T-helper 17 cell (primary cell): ENCODE data around the gene SMYD5. TPM values are rescaled to one million over a fixed set of nuclear protein-coding genes. Genes with fewer than 3 reads are reported as not detected.
"Not testable (repeated sequence)": the region's sequence is repeated elsewhere in the genome, so short reads cannot be mapped to it uniquely, and the experiment has no call there.

ENCODE experiments used
- ATAC-seq: fragments of 150-1000 bp; cut with Tn5 transposase; 2 replicates; pipeline ENCODE4 v1.10.0; 2021; ENCODE audit warnings: mild to moderate bottlenecking, moderate library complexity
- DNase-seq, 3 donors: peaks; one replicate each; pipeline versions ENCODE4 v3.0.0 to v3.0.0-alpha.2; 2020 to 2021
- H3K9me3 ChIP-seq: one replicate; pipeline ENCODE4 v1.7.0; 2013; ENCODE audit warnings: low read length, mild to moderate bottlenecking; ENCODE audit not compliant: control insufficient read depth, poor library complexity, severe bottlenecking
- H3K27ac Mint-ChIP-seq: one replicate; pipeline ENCODE4 v1.8.0; 2022; ENCODE audit warnings: mild to moderate bottlenecking, moderate library complexity, mixed read lengths
- H3K27me3 Mint-ChIP-seq: one replicate; pipeline ENCODE4 v1.8.0; 2022; ENCODE audit warnings: mixed read lengths
- H3K36me3 Mint-ChIP-seq: one replicate; pipeline ENCODE4 v1.8.0; 2022; ENCODE audit warnings: low read depth, mixed read lengths
- H3K4me1 Mint-ChIP-seq: one replicate; pipeline ENCODE4 v1.8.0; 2022; ENCODE audit warnings: mild to moderate bottlenecking, mixed read lengths
- H3K4me3 Mint-ChIP-seq: one replicate; pipeline ENCODE4 v1.8.0; 2022; ENCODE audit warnings: mild to moderate bottlenecking, moderate library complexity, mixed read lengths
- total RNA-seq, 4 donors: library from RNA in 2 of 4; stranded (reverse) in 2 of 4; gene quantifications; one replicate each; pipeline ENCODE4 v1.2.3 and lab custom pipeline; 2022 to 2026

Gene SMYD5
- total RNA-seq (10 to 100 TPM; 31.9 to 37.0 TPM), total RNA-seq (lab: John Stamatoyannopoulos, UW) (24.5 to 48.0 reads per million in 2 donors)

- Mint-ChIP-seq H3K27ac (peak within 1 kb of the TSS; percentile 89), H3K4me1 (peaks cover 33% of the 10 kb centered on the region), H3K4me3 (peak within 1 kb of the TSS; percentile 96), H3K36me3 (peaks cover 5% of the 10 kb centered on the region), H3K27me3 (peaks cover 11% of the 10 kb centered on the region)
- no peaks in the 10 kb centered on the region for H3K9me3 ChIP-seq
- ATAC-seq (peak; percentile 97), DNase-seq (peak; percentile 82 to 88 (median 87))
These were observed at the start of gene SMYD5 for GRCh38 chr2:73214120-73215035. TSS of gene SMYD5 (plus strand) at chr2:73214245. CDS start at chr2:73214267, 22 bp downstream.

- not testable (repeated sequence) for H3K27ac Mint-ChIP-seq, H3K27me3 Mint-ChIP-seq, H3K4me3 Mint-ChIP-seq, DNase-seq, H3K4me1 Mint-ChIP-seq, H3K36me3 Mint-ChIP-seq, ATAC-seq, H3K9me3 ChIP-seq
These were observed 48.1 kb upstream of the SMYD5 start for GRCh38 chr2:73165978-73166377.

- ATAC-seq, H3K27ac Mint-ChIP-seq, H3K9me3 ChIP-seq, H3K36me3 Mint-ChIP-seq, H3K27me3 Mint-ChIP-seq, H3K4me3 Mint-ChIP-seq, H3K4me1 Mint-ChIP-seq, DNase-seq: not testable (repeated sequence)
These were observed 47.2 kb upstream of the SMYD5 start for GRCh38 chr2:73166813-73167212.

- not testable (repeated sequence) for H3K36me3 Mint-ChIP-seq
These were observed 45.7 kb upstream of the SMYD5 start for GRCh38 chr2:73168348-73168747.

GRCh38 chr2:73170341-73170740 lies 43.7 kb upstream of the SMYD5 start:
- not testable (repeated sequence) for H3K9me3 ChIP-seq, DNase-seq, H3K36me3 Mint-ChIP-seq, H3K27ac Mint-ChIP-seq, ATAC-seq, H3K4me1 Mint-ChIP-seq, H3K4me3 Mint-ChIP-seq
- peaks cover 12% of the 10 kb centered on the region for H3K27me3 Mint-ChIP-seq

More at GRCh38 chr2:73168348-73168747, 45.7 kb upstream of the SMYD5 start:
- H3K4me3 Mint-ChIP-seq, H3K27ac Mint-ChIP-seq, H3K27me3 Mint-ChIP-seq, H3K9me3 ChIP-seq, DNase-seq, H3K4me1 Mint-ChIP-seq, ATAC-seq: not testable (repeated sequence)

GRCh38 chr2:73172963-73173362 lies 41.1 kb upstream of the SMYD5 start:
- H3K4me1 Mint-ChIP-seq, result peaks cover 19% of the 10 kb centered on the region
- peak overlapping the region; percentile 24 for H3K27ac Mint-ChIP-seq
- no peak for DNase-seq
- no peaks in the 10 kb centered on the region for H3K9me3 ChIP-seq
- no peak for ATAC-seq
- H3K36me3 Mint-ChIP-seq, result no peaks in the 10 kb centered on the region
- H3K27me3 Mint-ChIP-seq, result peaks cover 19% of the 10 kb centered on the region
- H3K4me3 Mint-ChIP-seq, result no peak overlapping the region

- ATAC-seq (no peak), DNase-seq (no peak)
- Mint-ChIP-seq H3K4me1 (peaks cover 19% of the 10 kb centered on the region), H3K4me3 (peak overlapping the region; percentile 33), H3K36me3 (no peaks in the 10 kb centered on the region), H3K27ac (no peak overlapping the region), H3K27me3 (peaks cover 19% of the 10 kb centered on the region)
- H3K9me3 ChIP-seq, result no peaks in the 10 kb centered on the region
These were observed 40.3 kb upstream of the SMYD5 start for GRCh38 chr2:73173781-73174180.

- Mint-ChIP-seq H3K27me3 (peaks cover 20% of the 10 kb centered on the region), H3K36me3 (no peaks in the 10 kb centered on the region), H3K4me3 (peak overlapping the region; percentile 33), H3K4me1 (peaks cover 19% of the 10 kb centered on the region), H3K27ac (no peak overlapping the region)
- no peaks in the 10 kb centered on the region for H3K9me3 ChIP-seq
- no peak for DNase-seq
- ATAC-seq, result no peak
These were observed 39.8 kb upstream of the SMYD5 start for GRCh38 chr2:73174244-73174643.

- Mint-ChIP-seq H3K4me3 (peak overlapping the region; percentile 74), H3K36me3 (no peaks in the 10 kb centered on the region), H3K4me1 (peaks cover 19% of the 10 kb centered on the region), H3K27me3 (peaks cover 26% of the 10 kb centered on the region), H3K27ac (no peak overlapping the region)
- H3K9me3 ChIP-seq, result no peaks in the 10 kb centered on the region
- DNase-seq (no peak), ATAC-seq (no peak)
These were observed 38.9 kb upstream of the SMYD5 start for GRCh38 chr2:73174941-73175662.

GRCh38 chr2:73175663-73176204 lies 38.3 kb upstream of the SMYD5 start:
- Mint-ChIP-seq H3K27me3 (peaks cover 33% of the 10 kb centered on the region), H3K4me3 (peak overlapping the region; percentile 95), H3K36me3 (no peaks in the 10 kb centered on the region), H3K27ac (no peak overlapping the region), H3K4me1 (peaks cover 19% of the 10 kb centered on the region)
- no peaks in the 10 kb centered on the region for H3K9me3 ChIP-seq
- ATAC-seq (peak; percentile 60), DNase-seq (peak; percentile 55 to 62 (median 59))

- Mint-ChIP-seq H3K27ac (peak overlapping the region; percentile 16), H3K4me3 (peak overlapping the region; percentile 95), H3K36me3 (no peaks in the 10 kb centered on the region), H3K27me3 (peaks cover 34% of the 10 kb centered on the region), H3K4me1 (peaks cover 23% of the 10 kb centered on the region)
- H3K9me3 ChIP-seq, result no peaks in the 10 kb centered on the region
- peak; percentile 53 for ATAC-seq
- DNase-seq, result peak in 2 of 3 donors; percentile 16 to 23
These were observed 37.7 kb upstream of the SMYD5 start for GRCh38 chr2:73176205-73176880.

- H3K9me3 ChIP-seq, result no peaks in the 10 kb centered on the region
These were observed 37.0 kb upstream of the SMYD5 start for GRCh38 chr2:73176881-73177644.

More at GRCh38 chr2:73176881-73177644, 37.0 kb upstream of the SMYD5 start:
- Mint-ChIP-seq H3K27ac (peak overlapping the region; percentile 16), H3K4me3 (peak overlapping the region; percentile 95), H3K36me3 (no peaks in the 10 kb centered on the region), H3K4me1 (peaks cover 23% of the 10 kb centered on the region), H3K27me3 (peaks cover 34% of the 10 kb centered on the region)
- ATAC-seq, result peak; percentile 92
- peak; percentile 80 to 89 (median 88) for DNase-seq
